Measurements from ENCODE around the gene NTF3. TPM values are rescaled to one million over a fixed set of nuclear protein-coding genes. Genes with fewer than 3 reads are reported as not detected.

NTF3 gene
- total and polyA plus RNA-seq, 7 donors, result 0.16 to 0.62 (median 0.29) TPM

- Histone ChIP-seq H3K4me3 (no peak overlapping the region), H3K4me1 (no peaks in the 10 kb centered on the region), H3K27ac (no peak overlapping the region), H3K36me3 (ENCODE audit: insufficient read depth in 1 of 2, low read depth in 1 of 2) (no peaks in the 10 kb centered on the region), H3K27me3 (ENCODE audit: insufficient read depth in 3 of 3, low read length in 2 of 3) (peaks cover 0 to 4% (median 0%) of the 10 kb centered on the region in 3 donors), H3K9me3 (no peaks in the 10 kb centered on the region)
- ATAC-seq (no peak), DNase-seq (no peak)
- no peak for TF ChIP-seq CTCF (IDR thresholded peaks at IDR 0.05)
- 88 to 93% (median 89%) methylated on average over 6 of the region's 6 CpGs for WGBS, 3 donors
- intact Hi-C loops (cut with DNase I), result no loop called here
These were observed 24.1 kb downstream of the NTF3 start for GRCh38 chr12:5456030-5456429.

GRCh38 chr12:5456906-5457305 is 25.0 kb downstream of the NTF3 start:
- Histone ChIP-seq H3K4me1 (no peaks in the 10 kb centered on the region), H3K27me3 (ENCODE audit: insufficient read depth in 3 of 3, low read length in 2 of 3) (no peaks in the 10 kb centered on the region), H3K36me3 (ENCODE audit: insufficient read depth in 1 of 2, low read depth in 1 of 2) (no peaks in the 10 kb centered on the region), H3K4me3 (no peak overlapping the region), H3K27ac (no peak overlapping the region), H3K9me3 (no peaks in the 10 kb centered on the region)
- DNase-seq, result no peak
- no peak for ATAC-seq
- no peak for TF ChIP-seq CTCF (IDR thresholded peaks at IDR 0.05)
- 37 to 56% (median 50%) methylated on average over 8 of the region's 8 CpGs for WGBS, 3 donors
- intact Hi-C loops (cut with DNase I), result no loop called here

- no peak overlapping the region for H3K27ac ChIP-seq
These were observed 26.5 kb downstream of the NTF3 start for GRCh38 chr12:5458229-5459050.

GRCh38 chr12:5459051-5459782 is 27.3 kb downstream of the NTF3 start:
- ATAC-seq, result no peak
- Histone ChIP-seq H3K4me1 (no peaks in the 10 kb centered on the region), H3K36me3 (ENCODE audit: insufficient read depth in 1 of 2, low read depth in 1 of 2) (no peaks in the 10 kb centered on the region), H3K9me3 (no peaks in the 10 kb centered on the region), H3K27me3 (ENCODE audit: insufficient read depth in 3 of 3, low read length in 2 of 3) (no peaks in the 10 kb centered on the region), H3K4me3 (no peak overlapping the region), H3K27ac (no peak overlapping the region)
- no peak for TF ChIP-seq CTCF (IDR thresholded peaks at IDR 0.05)
- WGBS, 3 donors, result 81 to 87% (median 86%) methylated on average over 10 of the region's 10 CpGs
- intact Hi-C loops (cut with DNase I), result no loop called here
- DNase-seq, result no peak

More at GRCh38 chr12:5458229-5459050, 26.5 kb downstream of the NTF3 start:
- DNase-seq (no peak), ATAC-seq (no peak)
- intact Hi-C loops (cut with DNase I), result no loop called here
- Histone ChIP-seq H3K27me3 (ENCODE audit: insufficient read depth in 3 of 3, low read length in 2 of 3) (no peaks in the 10 kb centered on the region), H3K9me3 (no peaks in the 10 kb centered on the region), H3K36me3 (ENCODE audit: insufficient read depth in 1 of 2, low read depth in 1 of 2) (no peaks in the 10 kb centered on the region), H3K4me1 (no peaks in the 10 kb centered on the region), H3K4me3 (no peak overlapping the region)
- WGBS, 3 donors, result 82 to 86% (median 82%) methylated on average over 12 of the region's 12 CpGs
- no peak for TF ChIP-seq CTCF (IDR thresholded peaks at IDR 0.05)

Data from psoas muscle (tissue), 8 donors.